ENCODE results near the gene SAMD4B.

GRCh38 chr19:39415111-39416046 is 73.2 kb downstream of the SAMD4B start:
- TF ChIP-seq RAD51 (IDR thresholded peaks at IDR 0.05) (no peak), SMC3 (IDR thresholded peaks at IDR 0.05; ENCODE audit: borderline replicate concordance, low read length) (no peak), POLR2A (IDR thresholded peaks at IDR 0.05; ENCODE audit: low read depth, low read length) (no peak; the same call in 1 of the 2 replicates), GATAD2B (conservative IDR thresholded peaks at IDR 0.05; ENCODE audit: low read depth) (no peak), SPI1 (IDR thresholded peaks at IDR 0.05; ENCODE audit: borderline replicate concordance, insufficient read depth, low read depth, low read length) (no peak)
